GM13977 (cell line): ENCODE measurements around the gene RPL32.
"Not testable (repeated sequence)": the region's sequence is repeated elsewhere in the genome, so short reads cannot be mapped to it uniquely, and the experiment has no call there.

Experiments
- DNase-seq: peaks from one replicate; pipeline ENCODE4 v3.0.0; 2012; ENCODE audit warnings: low spot score
- in situ Hi-C: fragments of 300-500 bp; cut with MboI; formaldehyde crosslinking; loops from one replicate; pipeline ENCODE4 v1.12.0; 2022; ENCODE audit warnings: low sequenced_read_pairs, low pct_unique_long_range_greater_than_20kb, mixed read lengths, inconsistent platforms; ENCODE audit not compliant: unreplicated experiment
- TF ChIP-seq, protein P1 (sequence below): IDR thresholded peaks from 2 replicates; pipeline ENCODE4 v1.5.1; 2012; ENCODE audit warnings: mild to moderate bottlenecking, control low read depth; ENCODE audit not compliant: insufficient read depth; ENCODE audit errors: extremely low read depth, missing control alignments

RPL32 gene

DNA sequence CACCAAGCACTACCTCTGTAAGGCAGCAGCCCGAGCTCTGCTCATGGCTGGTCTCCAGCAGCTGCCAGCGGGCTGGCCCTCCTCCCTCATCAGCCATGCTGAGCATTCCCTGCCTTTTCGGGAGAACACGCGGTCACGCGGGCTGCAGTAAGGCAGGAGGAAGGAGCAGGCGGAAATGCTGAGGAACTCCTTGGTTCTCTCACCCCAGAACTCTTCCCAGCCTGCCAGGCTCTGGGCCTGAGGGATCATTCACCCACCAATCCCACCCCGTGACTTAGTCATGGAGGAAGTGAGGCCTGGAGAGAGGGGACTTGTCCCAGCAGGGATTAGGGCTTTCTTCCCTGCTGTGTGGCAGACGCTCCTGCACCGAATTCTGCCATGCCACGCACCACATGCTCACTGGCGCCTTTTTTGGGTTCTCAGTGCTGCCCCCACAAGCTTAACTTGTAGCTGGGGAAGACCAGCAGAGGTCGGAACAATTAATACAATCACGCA is 42.9 kb upstream of the RPL32 start:
- TF ChIP-seq, protein P1, sequence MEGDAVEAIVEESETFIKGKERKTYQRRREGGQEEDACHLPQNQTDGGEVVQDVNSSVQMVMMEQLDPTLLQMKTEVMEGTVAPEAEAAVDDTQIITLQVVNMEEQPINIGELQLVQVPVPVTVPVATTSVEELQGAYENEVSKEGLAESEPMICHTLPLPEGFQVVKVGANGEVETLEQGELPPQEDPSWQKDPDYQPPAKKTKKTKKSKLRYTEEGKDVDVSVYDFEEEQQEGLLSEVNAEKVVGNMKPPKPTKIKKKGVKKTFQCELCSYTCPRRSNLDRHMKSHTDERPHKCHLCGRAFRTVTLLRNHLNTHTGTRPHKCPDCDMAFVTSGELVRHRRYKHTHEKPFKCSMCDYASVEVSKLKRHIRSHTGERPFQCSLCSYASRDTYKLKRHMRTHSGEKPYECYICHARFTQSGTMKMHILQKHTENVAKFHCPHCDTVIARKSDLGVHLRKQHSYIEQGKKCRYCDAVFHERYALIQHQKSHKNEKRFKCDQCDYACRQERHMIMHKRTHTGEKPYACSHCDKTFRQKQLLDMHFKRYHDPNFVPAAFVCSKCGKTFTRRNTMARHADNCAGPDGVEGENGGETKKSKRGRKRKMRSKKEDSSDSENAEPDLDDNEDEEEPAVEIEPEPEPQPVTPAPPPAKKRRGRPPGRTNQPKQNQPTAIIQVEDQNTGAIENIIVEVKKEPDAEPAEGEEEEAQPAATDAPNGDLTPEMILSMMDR: no peak
- DNase-seq: no peak
- in situ Hi-C loops: no loop called here

GRCh38 chr3:12882336-12883310 is 41.3 kb upstream of the RPL32 start:
- TF ChIP-seq, protein P1: no peak
- in situ Hi-C loops: no loop called here
- DNase-seq: no peak

GRCh38 chr3:12881858-12882257 is 40.5 kb upstream of the RPL32 start:
- DNase-seq, in situ Hi-C loops: not testable (repeated sequence)
- TF ChIP-seq, protein P1: peak; percentile 32

- no peak for DNase-seq
- TF ChIP-seq, protein P1: no peak
- in situ Hi-C loops: no loop called here
These were observed 37.9 kb upstream of the RPL32 start for GRCh38 chr3:12879191-12879815.

DNA sequence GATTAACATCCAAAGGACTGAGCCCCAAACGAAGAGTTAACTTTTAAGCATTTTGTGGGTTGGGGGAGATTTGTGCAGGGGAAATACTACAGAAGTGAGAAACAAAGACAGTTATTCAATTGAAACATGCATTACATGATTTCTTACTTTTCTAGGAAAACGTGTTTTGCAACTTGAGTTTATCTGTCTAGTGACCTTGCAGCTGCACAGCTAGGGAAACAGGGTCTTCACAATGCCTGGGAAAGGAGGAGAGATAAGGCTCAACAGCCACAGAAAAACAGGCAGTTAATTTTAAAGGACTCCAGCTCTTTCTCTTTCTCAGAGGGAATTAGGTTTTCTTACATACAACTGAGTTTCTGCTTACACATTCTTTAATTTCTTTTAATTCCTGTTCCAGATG is 37.4 kb upstream of the RPL32 start:
- in situ Hi-C loops, DNase-seq: not testable (repeated sequence)

DNA sequence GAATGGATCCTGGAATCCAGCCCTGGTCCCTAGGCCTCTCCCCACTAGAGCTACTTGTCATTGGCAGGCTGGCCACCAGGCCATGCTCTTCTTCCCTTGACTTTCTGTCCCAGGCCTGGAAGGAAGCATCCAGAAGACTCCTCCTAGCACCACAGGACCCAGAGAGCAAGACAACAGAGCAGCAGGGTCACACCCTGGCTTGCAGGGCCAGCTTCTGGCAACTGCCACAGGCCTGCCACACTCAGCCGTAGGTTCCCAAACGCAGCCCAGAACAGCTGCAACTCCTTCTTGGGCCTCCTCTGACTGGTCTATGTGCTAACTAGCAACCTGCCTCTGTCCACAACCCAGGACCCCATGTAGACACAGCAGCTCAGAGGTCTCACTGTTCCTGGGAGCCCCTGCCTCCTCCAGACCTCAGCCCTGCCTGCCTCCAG is 36.8 kb upstream of the RPL32 start:
- TF ChIP-seq, protein P1: no peak
- in situ Hi-C loops: no loop called here
- DNase-seq: no peak

GRCh38 chr3:12877040-12877439 is 35.7 kb upstream of the RPL32 start:
- TF ChIP-seq, protein P1: no peak
- in situ Hi-C loops: no loop called here
- no peak for DNase-seq
